HG02884 (cell line): ENCODE data around the gene LGR6.
"Not testable (repeated sequence)": the region's sequence is repeated elsewhere in the genome, so short reads cannot be mapped to it uniquely, and the experiment has no call there.

ENCODE experiments used
- ATAC-seq: cut with Tn5 transposase; IDR thresholded peaks from one replicate; pipeline ENCODE4 v1.9.1; 2021; ENCODE audit warnings: mild to moderate bottlenecking, moderate library complexity; ENCODE audit not compliant: unreplicated experiment

Gene LGR6

DNA sequence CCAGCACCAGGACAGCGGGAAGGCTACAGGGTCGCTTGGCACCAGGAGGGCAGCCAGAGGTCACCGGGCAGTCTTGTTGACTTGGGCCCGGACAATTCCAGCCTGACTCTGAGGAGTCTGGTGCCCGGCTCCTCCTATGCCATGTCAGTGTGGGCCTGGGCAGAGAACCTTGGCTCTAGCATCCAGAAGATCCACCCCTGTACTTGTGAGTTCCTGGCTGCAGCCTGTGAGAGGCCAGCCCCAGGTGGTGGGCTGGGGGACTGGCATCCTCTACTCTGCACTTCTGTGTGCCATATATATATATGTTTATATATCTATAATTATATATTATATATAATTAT is 21.6 kb upstream of the LGR6 start:
- ATAC-seq: no peak

DNA sequence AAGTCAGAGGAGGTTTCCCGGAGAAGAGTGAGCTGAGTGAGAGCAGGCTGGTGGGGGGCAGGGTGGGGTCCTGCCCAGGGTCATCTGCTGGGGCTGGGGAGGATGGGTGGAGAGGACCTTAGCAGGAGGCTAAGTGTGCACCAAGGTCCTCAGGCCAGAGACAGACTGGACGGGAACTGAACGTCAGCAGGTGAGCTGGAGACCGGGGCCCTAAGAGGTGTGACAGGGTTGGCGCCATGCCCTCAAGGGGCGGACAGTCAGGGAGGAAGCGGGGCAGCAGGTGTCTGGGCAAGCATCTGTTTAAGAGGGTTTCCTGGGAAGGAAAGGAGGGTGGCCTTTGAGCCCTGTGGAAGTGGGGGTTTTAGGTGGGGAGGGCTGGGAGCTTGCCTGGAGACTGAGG is 19.6 kb upstream of the LGR6 start:
- ATAC-seq: no peak

GRCh38 chr1:202176949-202177927 is 16.4 kb upstream of the LGR6 start:
- ATAC-seq: no peak

DNA sequence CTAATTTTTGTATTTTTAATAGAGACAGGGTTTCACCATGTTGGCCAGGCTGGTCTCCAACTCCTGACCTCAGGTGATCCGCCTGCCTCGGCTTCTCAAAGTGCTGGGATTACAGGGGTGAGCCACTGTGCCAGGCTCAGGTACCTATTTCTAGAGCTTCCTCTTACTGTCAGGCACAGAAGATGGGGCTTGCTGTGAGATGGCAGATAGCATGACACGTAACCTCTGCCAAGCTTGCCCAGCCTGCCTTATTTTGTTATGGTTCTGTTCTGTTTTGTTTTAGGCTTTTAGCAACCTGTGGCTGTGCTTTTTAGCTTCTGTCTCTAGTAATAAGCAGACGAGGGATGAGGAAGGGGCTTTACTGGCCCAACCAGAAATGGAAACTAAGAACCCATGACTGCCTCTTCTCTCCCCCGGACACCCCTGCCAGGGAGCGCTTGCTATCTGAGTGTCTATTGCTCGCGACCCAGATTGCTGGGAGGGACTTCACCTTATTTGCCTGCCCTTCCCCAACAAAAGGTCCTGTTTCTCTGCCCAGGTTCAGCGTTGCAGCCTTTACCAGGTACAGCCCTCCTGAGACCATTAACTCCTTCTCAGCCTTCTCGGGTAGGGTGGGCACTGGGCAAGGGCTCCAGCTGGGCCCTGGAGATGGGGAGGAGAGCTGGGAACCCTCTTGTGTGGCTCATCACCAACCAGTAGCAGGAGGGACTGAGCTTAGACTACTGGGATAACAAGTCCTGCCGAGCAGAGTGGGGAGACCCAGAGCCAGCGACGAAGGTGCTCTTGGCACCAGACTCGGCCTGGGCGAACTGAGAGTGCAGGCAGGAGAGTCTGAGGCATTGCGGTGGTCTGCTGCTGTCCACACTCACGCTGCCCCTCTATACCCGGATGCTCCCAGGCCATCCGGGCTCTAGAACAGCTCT is 13.5 kb upstream of the LGR6 start:
- no peak for ATAC-seq

DNA sequence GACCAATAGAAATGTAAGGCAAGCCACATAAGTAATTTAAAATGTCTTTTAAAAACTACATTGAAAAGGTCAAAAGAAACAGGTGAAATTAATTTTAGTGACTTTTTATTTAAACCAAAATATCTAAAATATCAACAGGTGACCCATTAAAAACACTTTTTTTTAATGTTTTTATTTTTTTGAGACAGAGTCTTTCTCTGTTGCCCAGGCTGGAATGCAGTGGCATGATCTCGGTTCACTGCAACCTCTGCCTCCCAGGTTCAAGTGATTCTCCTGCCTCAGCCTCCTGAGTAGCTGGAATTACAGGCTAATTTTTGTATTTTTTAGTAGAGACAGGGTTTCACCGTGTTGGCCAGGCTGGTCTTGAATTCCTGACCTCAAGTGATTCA is 12.9 kb upstream of the LGR6 start:
- ATAC-seq: not testable (repeated sequence)

- no peak for ATAC-seq
Measured at GRCh38 chr1:202181586-202181985, 12.0 kb upstream of the LGR6 start.

DNA sequence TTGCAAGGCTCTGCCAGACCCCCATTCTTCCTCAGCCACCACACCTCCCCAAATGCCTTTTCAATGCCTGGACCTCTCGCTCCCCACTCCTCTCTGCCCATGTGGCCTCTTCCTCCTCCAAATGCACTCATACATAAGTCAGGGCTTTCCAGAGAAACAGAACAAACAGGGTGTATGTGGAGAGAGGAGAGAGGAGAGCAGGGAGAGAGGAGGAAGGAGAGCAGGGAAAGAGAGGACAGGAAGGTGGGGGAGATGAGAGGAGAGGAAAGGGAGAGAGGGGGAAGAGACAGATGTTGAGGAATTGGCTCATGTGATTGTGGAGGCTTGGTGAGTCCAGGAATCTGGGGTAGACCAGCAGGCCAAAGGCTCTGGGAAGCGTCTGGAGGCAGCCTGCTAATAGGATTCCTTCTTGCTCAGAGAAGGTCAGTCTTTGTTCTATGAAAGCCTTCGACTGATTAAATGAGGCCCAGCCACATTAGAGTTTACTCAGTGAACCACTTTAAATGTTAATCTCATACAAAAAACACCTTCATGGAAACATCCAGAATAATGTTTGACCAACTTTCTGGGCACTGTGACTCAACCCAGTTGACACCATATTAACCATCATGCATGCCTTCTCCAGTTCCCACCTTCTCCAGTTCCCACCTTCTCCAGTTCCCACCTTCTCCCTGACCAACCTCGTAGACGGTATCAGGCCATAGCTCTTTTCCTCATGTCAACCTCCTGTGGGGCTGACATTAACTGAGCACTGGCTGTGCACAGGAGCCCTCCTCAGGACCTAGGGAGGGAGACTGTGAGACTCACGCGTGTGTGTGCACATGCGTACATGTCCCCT is 11.3 kb upstream of the LGR6 start:
- no peak for ATAC-seq

GRCh38 chr1:202184750-202185460 is 8.7 kb upstream of the LGR6 start:
- ATAC-seq: no peak

DNA sequence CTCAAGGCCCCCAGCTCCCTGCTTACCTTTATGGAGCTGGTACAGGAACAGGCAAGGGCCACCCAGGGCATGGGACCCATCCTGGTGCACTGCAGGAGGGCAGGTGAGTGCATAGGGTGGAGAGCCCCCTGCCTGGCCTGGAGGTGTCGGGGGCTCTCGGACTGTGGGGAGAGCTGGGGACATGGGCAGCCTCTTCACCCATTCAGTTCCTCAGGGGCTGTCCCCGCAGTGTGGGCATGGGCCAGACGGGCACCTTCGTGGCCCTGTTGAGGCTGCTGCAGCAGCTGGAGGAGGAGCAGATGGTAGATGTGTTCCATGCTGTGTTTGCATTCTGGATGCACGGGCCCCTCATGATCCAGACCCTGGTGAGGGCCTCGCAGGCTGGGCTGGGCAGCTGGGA is 7.3 kb upstream of the LGR6 start:
- ATAC-seq: no peak

GRCh38 chr1:202187041-202187671 is 6.4 kb upstream of the LGR6 start:
- no peak for ATAC-seq

GRCh38 chr1:202187697-202188407 is 5.7 kb upstream of the LGR6 start:
- no peak for ATAC-seq

DNA sequence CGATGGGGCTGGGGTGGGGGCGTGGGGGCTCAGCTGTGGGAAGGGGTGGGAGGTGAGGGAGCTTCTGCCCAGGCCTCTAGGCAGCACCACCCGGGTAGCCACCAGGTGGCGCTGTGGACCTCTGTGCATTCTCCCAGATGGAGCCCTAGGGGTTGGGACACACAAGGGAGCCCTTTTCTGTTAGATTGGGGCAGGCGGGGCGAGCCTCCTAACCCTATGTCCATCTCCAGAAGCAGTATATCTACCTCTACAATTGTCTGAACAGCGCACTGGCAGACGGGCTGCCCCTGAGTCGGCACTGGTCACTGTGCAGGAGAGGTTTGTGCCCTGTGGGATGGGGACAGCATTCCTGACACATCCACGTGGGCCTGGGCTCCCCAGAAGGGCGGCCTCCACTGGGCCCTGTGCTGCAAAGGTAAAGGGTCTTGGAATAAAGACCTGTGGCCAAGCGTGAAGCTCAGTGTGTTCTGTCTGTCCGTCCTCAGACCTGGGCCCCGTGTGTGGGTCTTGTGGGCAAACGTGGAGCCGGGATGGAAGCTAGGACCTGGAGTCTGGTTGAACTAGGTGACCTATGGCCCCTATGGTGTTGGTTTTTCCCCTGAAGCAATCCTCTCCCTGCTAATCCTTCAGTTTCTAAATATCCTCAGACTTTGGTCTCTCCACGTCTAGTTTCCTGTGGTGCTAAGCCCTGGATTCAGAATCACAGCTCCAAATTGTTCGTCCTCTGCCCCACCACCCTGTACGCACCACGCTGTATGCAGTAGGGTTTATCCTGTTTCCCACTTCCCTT is 4.4 kb upstream of the LGR6 start:
- ATAC-seq: no peak

GRCh38 chr1:202189918-202190715 is 3.5 kb upstream of the LGR6 start:
- no peak for ATAC-seq

DNA sequence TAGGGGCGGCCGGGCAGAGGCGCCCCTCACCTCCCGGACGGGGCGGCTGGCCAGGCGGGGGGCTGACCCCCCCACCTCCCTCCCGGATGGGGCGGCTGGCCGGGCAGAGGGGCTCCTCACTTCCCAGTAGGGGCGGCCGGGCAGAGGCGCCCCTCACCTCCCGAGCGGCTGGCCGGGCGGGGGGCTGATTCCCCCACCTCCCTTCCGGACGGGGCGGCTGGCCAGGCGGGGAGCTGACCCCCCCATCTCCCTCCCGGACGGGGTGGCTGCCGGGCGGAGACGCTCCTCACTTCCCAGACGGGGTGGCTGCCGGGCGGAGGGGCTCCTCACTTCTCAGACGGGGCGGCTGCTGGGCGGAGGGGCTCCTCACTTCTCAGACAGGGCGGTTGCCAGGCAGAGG is 2.2 kb upstream of the LGR6 start:
- ATAC-seq: not testable (repeated sequence)

- no peak for ATAC-seq
Measured at GRCh38 chr1:202192770-202193613, 607 bp upstream of the LGR6 start.

DNA sequence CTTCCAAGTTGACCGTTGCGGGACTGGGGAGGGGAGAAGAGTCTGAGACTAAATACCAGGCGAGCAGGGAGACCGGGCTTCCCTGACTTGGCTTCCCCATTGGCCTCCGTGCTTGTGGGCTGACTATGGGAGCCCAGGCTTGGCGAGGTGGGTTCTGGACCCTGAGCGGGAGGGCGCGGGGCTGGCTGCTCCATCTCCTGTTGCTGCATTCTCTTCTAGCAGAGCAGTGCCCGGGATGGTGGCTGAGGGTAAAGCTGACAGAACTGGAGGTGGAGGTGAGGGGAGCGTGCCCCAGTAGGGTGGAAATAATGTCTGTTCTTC is 689 bp downstream of the LGR6 start:
- ATAC-seq: no peak
